SW480 (cell line): Measurements from ENCODE around the gene SORL1.
A peak's percentile ranks its signal among the peaks of the same experiment; 100 is the strongest.

Experiments used
- DNase-seq: peaks from one replicate; pipeline ENCODE4 v3.0.0-alpha.2; 2016; ENCODE audit warnings: low spot score

Gene SORL1

GRCh38 chr11:121426476-121427399, 25.4 kb upstream of the SORL1 start:
- peak; percentile 10 for DNase-seq

GRCh38 chr11:121427400-121427744, 24.7 kb upstream of the SORL1 start:
- DNase-seq = no peak

GRCh38 chr11:121429556-121429955, 22.6 kb upstream of the SORL1 start:
- DNase-seq = no peak

GRCh38 chr11:121431820-121432526, 20.1 kb upstream of the SORL1 start:
- no peak for DNase-seq

GRCh38 chr11:121435132-121435531, 17.0 kb upstream of the SORL1 start:
- no peak for DNase-seq

- no peak for DNase-seq
Measured at GRCh38 chr11:121435551-121436511, 16.3 kb upstream of the SORL1 start.

GRCh38 chr11:121437018-121437685, 15.0 kb upstream of the SORL1 start:
- DNase-seq = no peak

GRCh38 chr11:121437686-121438078, 14.4 kb upstream of the SORL1 start:
- DNase-seq = no peak

GRCh38 chr11:121439337-121439736, 12.8 kb upstream of the SORL1 start:
- DNase-seq = no peak

- no peak for DNase-seq
Measured at GRCh38 chr11:121439759-121440158, 12.4 kb upstream of the SORL1 start.

- DNase-seq = no peak
Measured at GRCh38 chr11:121441521-121441920, 10.6 kb upstream of the SORL1 start.

GRCh38 chr11:121443688-121444275, 8.3 kb upstream of the SORL1 start:
- DNase-seq = no peak

GRCh38 chr11:121444526-121444925, 7.6 kb upstream of the SORL1 start:
- no peak for DNase-seq

GRCh38 chr11:121445071-121445768, 6.9 kb upstream of the SORL1 start:
- no peak for DNase-seq

- no peak for DNase-seq
Measured at GRCh38 chr11:121446752-121447156, 5.4 kb upstream of the SORL1 start.

- no peak for DNase-seq
Measured at GRCh38 chr11:121448011-121448410, 4.1 kb upstream of the SORL1 start.

- DNase-seq = no peak
Measured at GRCh38 chr11:121448431-121448941, 3.6 kb upstream of the SORL1 start.

- no peak for DNase-seq
Measured at GRCh38 chr11:121449123-121449522, 3.0 kb upstream of the SORL1 start.

- no peak for DNase-seq
Measured at GRCh38 chr11:121449626-121450025, 2.5 kb upstream of the SORL1 start.

- DNase-seq = no peak
Measured at GRCh38 chr11:121450401-121450800, 1.7 kb upstream of the SORL1 start.
